ENCODE measurements around the gene IL18R1. TPM values are rescaled to one million over a fixed set of nuclear protein-coding genes. Genes with fewer than 3 reads are reported as not detected.

IL18R1 gene
- total RNA-seq, 2 experiments from 2014 or later: 17.1 to 18.4 TPM

- no peak for DNase-seq
- no peaks in the 10 kb centered on the region for H3K27me3 Mint-ChIP-seq (ENCODE audit: low read depth)
- no peak overlapping the region for H3K27ac Mint-ChIP-seq
- peaks cover 56% of the 10 kb centered on the region for H3K4me1 Mint-ChIP-seq (ENCODE audit: low read depth)
- intact Hi-C loops (cut with micrococcal nuclease): loop anchor here (5.0 to 10.0 kb wide), 3 partner anchors 292 to 635 kb away; no protein-coding TSS in a partner anchor
- H3K9me3 Mint-ChIP-seq: peaks cover 32% of the 10 kb centered on the region
- peaks cover 71% of the 10 kb centered on the region for H3K36me3 Mint-ChIP-seq (ENCODE audit: low read depth)
- no peak overlapping the region for H3K4me3 Mint-ChIP-seq
- CTCF ChIA-PET: interaction anchor here (1.1 to 3.6 kb wide), 2 partner anchors 61 to 73 kb away, joined by 3 to 18 read pairs; no protein-coding TSS in a partner anchor
Measured at GRCh38 chr2:102369866-102370265, 14.3 kb downstream of the IL18R1 start.

GRCh38 chr2:102376052-102376591 lies 20.5 kb downstream of the IL18R1 start:
- CTCF ChIA-PET: interaction anchor here (1.6 kb wide), 1 partner anchor 40 kb away, joined by 3 read pairs; no protein-coding TSS in a partner anchor
- no peak overlapping the region for H3K4me3 Mint-ChIP-seq
- H3K27ac Mint-ChIP-seq: no peak overlapping the region
- no peak for DNase-seq
- peaks cover 24% of the 10 kb centered on the region for H3K9me3 Mint-ChIP-seq
- H3K36me3 Mint-ChIP-seq (ENCODE audit: low read depth): peaks cover 68% of the 10 kb centered on the region
- intact Hi-C loops (cut with micrococcal nuclease): loop anchor here (1.0 kb wide), 1 partner anchor 9 kb away; no protein-coding TSS in a partner anchor
- H3K4me1 Mint-ChIP-seq (ENCODE audit: low read depth): peaks cover 29% of the 10 kb centered on the region
- no peaks in the 10 kb centered on the region for H3K27me3 Mint-ChIP-seq (ENCODE audit: low read depth)

- Mint-ChIP-seq H3K4me3 (no peak overlapping the region), H3K4me1 (ENCODE audit: low read depth) (no peaks in the 10 kb centered on the region), H3K9me3 (peaks cover 14% of the 10 kb centered on the region), H3K27me3 (ENCODE audit: low read depth) (no peaks in the 10 kb centered on the region), H3K27ac (no peak overlapping the region), H3K36me3 (ENCODE audit: low read depth) (peaks cover 80% of the 10 kb centered on the region)
- intact Hi-C loops (cut with micrococcal nuclease): no loop called here
- CTCF ChIA-PET: interaction anchor here (0.8 kb wide), 1 partner anchor 15 kb away, joined by 3 read pairs; no protein-coding TSS in a partner anchor
- DNase-seq: no peak
Measured at GRCh38 chr2:102383722-102384121, 28.1 kb downstream of the IL18R1 start.

- no peak for DNase-seq
- Mint-ChIP-seq H3K4me1 (ENCODE audit: low read depth) (peaks cover 2% of the 10 kb centered on the region), H3K9me3 (peaks cover 14% of the 10 kb centered on the region), H3K36me3 (ENCODE audit: low read depth) (peaks cover 73% of the 10 kb centered on the region), H3K27me3 (ENCODE audit: low read depth) (no peaks in the 10 kb centered on the region), H3K4me3 (no peak overlapping the region), H3K27ac (no peak overlapping the region)
- intact Hi-C loops (cut with micrococcal nuclease): no loop called here
- CTCF ChIA-PET: interaction anchor here (1.3 kb wide), 1 partner anchor 134 kb away, joined by 3 read pairs; no protein-coding TSS in a partner anchor
Measured at GRCh38 chr2:102385522-102385921, 29.9 kb downstream of the IL18R1 start.

- no peak overlapping the region for H3K27ac Mint-ChIP-seq
- H3K9me3 Mint-ChIP-seq: peaks cover 14% of the 10 kb centered on the region
- CTCF ChIA-PET: no interaction called here
- DNase-seq: no peak
- intact Hi-C loops (cut with micrococcal nuclease): no loop called here
- H3K4me1 Mint-ChIP-seq (ENCODE audit: low read depth): peaks cover 4% of the 10 kb centered on the region
- H3K4me3 Mint-ChIP-seq: no peak overlapping the region
- no peaks in the 10 kb centered on the region for H3K27me3 Mint-ChIP-seq (ENCODE audit: low read depth)
- peaks cover 68% of the 10 kb centered on the region for H3K36me3 Mint-ChIP-seq (ENCODE audit: low read depth)
Measured at GRCh38 chr2:102386004-102386403, 30.4 kb downstream of the IL18R1 start.

GRCh38 chr2:102386867-102387541 lies 31.4 kb downstream of the IL18R1 start:
- DNase-seq: no peak
- H3K4me1 Mint-ChIP-seq (ENCODE audit: low read depth): peaks cover 14% of the 10 kb centered on the region
- no peaks in the 10 kb centered on the region for H3K27me3 Mint-ChIP-seq (ENCODE audit: low read depth)
- H3K27ac Mint-ChIP-seq: no peak overlapping the region
- peaks cover 58% of the 10 kb centered on the region for H3K36me3 Mint-ChIP-seq (ENCODE audit: low read depth)
- CTCF ChIA-PET: no interaction called here
- H3K4me3 Mint-ChIP-seq: no peak overlapping the region
- intact Hi-C loops (cut with micrococcal nuclease): no loop called here
- H3K9me3 Mint-ChIP-seq: peaks cover 14% of the 10 kb centered on the region

- Mint-ChIP-seq H3K4me3 (no peak overlapping the region), H3K4me1 (ENCODE audit: low read depth) (peaks cover 17% of the 10 kb centered on the region), H3K27ac (peak overlapping the region; percentile 12), H3K36me3 (ENCODE audit: low read depth) (peaks cover 53% of the 10 kb centered on the region), H3K27me3 (ENCODE audit: low read depth) (no peaks in the 10 kb centered on the region), H3K9me3 (peaks cover 13% of the 10 kb centered on the region)
- intact Hi-C loops (cut with micrococcal nuclease): no loop called here
- no peak for DNase-seq
- CTCF ChIA-PET: no interaction called here
Measured at GRCh38 chr2:102387763-102388546, 32.4 kb downstream of the IL18R1 start.

- H3K36me3 Mint-ChIP-seq (ENCODE audit: low read depth): peaks cover 26% of the 10 kb centered on the region
- no peak overlapping the region for H3K4me3 Mint-ChIP-seq
- CTCF ChIA-PET: interaction anchor here (1.4 kb wide), 1 partner anchor 21 kb away, joined by 3 read pairs; no protein-coding TSS in a partner anchor
Measured at GRCh38 chr2:102391565-102391964, 36.0 kb downstream of the IL18R1 start.

GRCh38 chr2:102392096-102392495 lies 36.5 kb downstream of the IL18R1 start:
- Mint-ChIP-seq H3K4me1 (ENCODE audit: low read depth) (peaks cover 17% of the 10 kb centered on the region), H3K27me3 (ENCODE audit: low read depth) (no peaks in the 10 kb centered on the region), H3K4me3 (no peak overlapping the region), H3K36me3 (ENCODE audit: low read depth) (peaks cover 23% of the 10 kb centered on the region), H3K27ac (no peak overlapping the region), H3K9me3 (no peaks in the 10 kb centered on the region)
- intact Hi-C loops (cut with micrococcal nuclease): no loop called here
- CTCF ChIA-PET: interaction anchor here (1.4 kb wide), 1 partner anchor 20 kb away, joined by 3 read pairs; no protein-coding TSS in a partner anchor
- DNase-seq: no peak

More at GRCh38 chr2:102391565-102391964, 36.0 kb downstream of the IL18R1 start:
- intact Hi-C loops (cut with micrococcal nuclease): loop anchor here (1.0 kb wide), 1 partner anchor 24 kb away; no protein-coding TSS in a partner anchor
- DNase-seq: no peak
- Mint-ChIP-seq H3K4me1 (ENCODE audit: low read depth) (peaks cover 17% of the 10 kb centered on the region), H3K27ac (no peak overlapping the region), H3K27me3 (ENCODE audit: low read depth) (no peaks in the 10 kb centered on the region), H3K9me3 (no peaks in the 10 kb centered on the region)

- H3K4me1 Mint-ChIP-seq (ENCODE audit: low read depth): peaks cover 17% of the 10 kb centered on the region
- H3K27ac Mint-ChIP-seq: no peak overlapping the region
- intact Hi-C loops (cut with micrococcal nuclease): loop anchor here (1.0 kb wide), 1 partner anchor 10 kb away; no protein-coding TSS in a partner anchor
- peaks cover 14% of the 10 kb centered on the region for H3K36me3 Mint-ChIP-seq (ENCODE audit: low read depth)
- DNase-seq: no peak
- H3K27me3 Mint-ChIP-seq (ENCODE audit: low read depth): no peaks in the 10 kb centered on the region
- H3K9me3 Mint-ChIP-seq: no peaks in the 10 kb centered on the region
- CTCF ChIA-PET: no interaction called here
- H3K4me3 Mint-ChIP-seq: no peak overlapping the region
Measured at GRCh38 chr2:102392942-102393341, 37.3 kb downstream of the IL18R1 start.

- Mint-ChIP-seq H3K4me3 (no peak overlapping the region), H3K9me3 (no peaks in the 10 kb centered on the region), H3K27me3 (ENCODE audit: low read depth) (no peaks in the 10 kb centered on the region), H3K4me1 (ENCODE audit: low read depth) (peaks cover 14% of the 10 kb centered on the region), H3K27ac (no peak overlapping the region), H3K36me3 (ENCODE audit: low read depth) (peaks cover 5% of the 10 kb centered on the region)
- CTCF ChIA-PET: interaction anchor here (0.6 kb wide), 1 partner anchor 42 kb away, joined by 3 read pairs; no protein-coding TSS in a partner anchor
- intact Hi-C loops (cut with micrococcal nuclease): no loop called here
- DNase-seq: no peak
Measured at GRCh38 chr2:102396012-102396411, 40.4 kb downstream of the IL18R1 start.

- Mint-ChIP-seq H3K27me3 (ENCODE audit: low read depth) (no peaks in the 10 kb centered on the region), H3K36me3 (ENCODE audit: low read depth) (peaks cover 5% of the 10 kb centered on the region)
- intact Hi-C loops (cut with micrococcal nuclease): no loop called here
Measured at GRCh38 chr2:102397209-102397608, 41.6 kb downstream of the IL18R1 start.

More at GRCh38 chr2:102397209-102397608, 41.6 kb downstream of the IL18R1 start:
- no peaks in the 10 kb centered on the region for H3K9me3 Mint-ChIP-seq
- CTCF ChIA-PET: interaction anchor here (0.8 kb wide), 1 partner anchor 25 kb away, joined by 3 read pairs; the partner anchor contains the start of gene IL18RAP
- H3K27ac Mint-ChIP-seq: no peak overlapping the region
- no peak overlapping the region for H3K4me3 Mint-ChIP-seq
- DNase-seq: no peak
- peaks cover 6% of the 10 kb centered on the region for H3K4me1 Mint-ChIP-seq (ENCODE audit: low read depth)

Measured in activated naive CD4-positive, alpha-beta T cell treated with anti-CD3 and anti-CD28 coated beads for 36 hours (primary cell).